ENCODE measurements around the gene SNAPIN.

SNAPIN gene

GRCh38 chr1:153613406-153613805 lies 45.1 kb upstream of the SNAPIN start:
- no peak overlapping the region for H3K4me2 ChIP-seq (ENCODE audit: low read length)
- TF ChIP-seq CTCF (IDR thresholded peaks at IDR 0.05; ENCODE audit: low read depth, low read length) (no peak), EZH2phosphoT487 (IDR thresholded peaks at IDR 0.05; ENCODE audit: low read depth) (no peak)
- H3K79me2 ChIP-seq (ENCODE audit: low read length) = no peaks in the 10 kb centered on the region
- no peak overlapping the region for H3K27ac ChIP-seq (ENCODE audit: low read length)
- H3K4me3 ChIP-seq (ENCODE audit: low read length) = no peak overlapping the region
- H3K9ac ChIP-seq (ENCODE audit: low read length) = no peak overlapping the region
- no peaks in the 10 kb centered on the region for H3K36me3 ChIP-seq (replicated peaks; ENCODE audit: low read depth, low read length)
- peaks cover 32% of the 10 kb centered on the region for H3K4me1 ChIP-seq (ENCODE audit: low read length)
- no peak overlapping the region for H2AFZ ChIP-seq (ENCODE audit: low read depth, low read length)
- no peaks in the 10 kb centered on the region for H4K20me1 ChIP-seq (ENCODE audit: insufficient read depth, low read length)
- no peaks in the 10 kb centered on the region for H3K27me3 ChIP-seq (ENCODE audit: low read depth, low read length)
- H3K9me3 ChIP-seq (ENCODE audit: insufficient read depth, low read length) = no peaks in the 10 kb centered on the region

- no peak overlapping the region for H3K27ac ChIP-seq (ENCODE audit: low read length)
- H2AFZ ChIP-seq (ENCODE audit: low read depth, low read length) = no peak overlapping the region
- H4K20me1 ChIP-seq (ENCODE audit: insufficient read depth, low read length) = no peaks in the 10 kb centered on the region
- H3K4me2 ChIP-seq (ENCODE audit: low read length) = no peak overlapping the region
- peaks cover 32% of the 10 kb centered on the region for H3K4me1 ChIP-seq (ENCODE audit: low read length)
- no peaks in the 10 kb centered on the region for H3K79me2 ChIP-seq (ENCODE audit: low read length)
- H3K36me3 ChIP-seq (replicated peaks; ENCODE audit: low read depth, low read length) = peaks cover 3% of the 10 kb centered on the region
- no peak overlapping the region for H3K9ac ChIP-seq (ENCODE audit: low read length)
- H3K27me3 ChIP-seq (ENCODE audit: low read depth, low read length) = no peaks in the 10 kb centered on the region
- TF ChIP-seq CTCF (IDR thresholded peaks at IDR 0.05; ENCODE audit: low read depth, low read length) (no peak), EZH2phosphoT487 (IDR thresholded peaks at IDR 0.05; ENCODE audit: low read depth) (no peak)
- no peak overlapping the region for H3K4me3 ChIP-seq (ENCODE audit: low read length)
- no peaks in the 10 kb centered on the region for H3K9me3 ChIP-seq (ENCODE audit: insufficient read depth, low read length)
These were observed 44.2 kb upstream of the SNAPIN start for GRCh38 chr1:153614189-153614900.

GRCh38 chr1:153614906-153615305 lies 43.6 kb upstream of the SNAPIN start:
- no peaks in the 10 kb centered on the region for H3K79me2 ChIP-seq (ENCODE audit: low read length)
- H4K20me1 ChIP-seq (ENCODE audit: insufficient read depth, low read length) = no peaks in the 10 kb centered on the region
- H3K9ac ChIP-seq (ENCODE audit: low read length) = no peak overlapping the region
- H2AFZ ChIP-seq (ENCODE audit: low read depth, low read length) = no peak overlapping the region
- TF ChIP-seq CTCF (IDR thresholded peaks at IDR 0.05; ENCODE audit: low read depth, low read length) (no peak), EZH2phosphoT487 (IDR thresholded peaks at IDR 0.05; ENCODE audit: low read depth) (no peak)
- no peaks in the 10 kb centered on the region for H3K27me3 ChIP-seq (ENCODE audit: low read depth, low read length)
- no peak overlapping the region for H3K4me2 ChIP-seq (ENCODE audit: low read length)
- no peaks in the 10 kb centered on the region for H3K9me3 ChIP-seq (ENCODE audit: insufficient read depth, low read length)
- peaks cover 32% of the 10 kb centered on the region for H3K4me1 ChIP-seq (ENCODE audit: low read length)
- no peak overlapping the region for H3K4me3 ChIP-seq (ENCODE audit: low read length)
- no peak overlapping the region for H3K27ac ChIP-seq (ENCODE audit: low read length)
- H3K36me3 ChIP-seq (replicated peaks; ENCODE audit: low read depth, low read length) = peaks cover 8% of the 10 kb centered on the region

- peaks cover 9% of the 10 kb centered on the region for H3K36me3 ChIP-seq (replicated peaks; ENCODE audit: low read depth, low read length)
- H3K27me3 ChIP-seq (ENCODE audit: low read depth, low read length) = no peaks in the 10 kb centered on the region
- peaks cover 32% of the 10 kb centered on the region for H3K4me1 ChIP-seq (ENCODE audit: low read length)
- TF ChIP-seq CTCF (IDR thresholded peaks at IDR 0.05; ENCODE audit: low read depth, low read length) (no peak), EZH2phosphoT487 (IDR thresholded peaks at IDR 0.05; ENCODE audit: low read depth) (no peak)
- H3K4me2 ChIP-seq (ENCODE audit: low read length) = peak overlapping the region; percentile 59
- no peaks in the 10 kb centered on the region for H3K79me2 ChIP-seq (ENCODE audit: low read length)
- no peak overlapping the region for H2AFZ ChIP-seq (ENCODE audit: low read depth, low read length)
- H4K20me1 ChIP-seq (ENCODE audit: insufficient read depth, low read length) = no peaks in the 10 kb centered on the region
- no peaks in the 10 kb centered on the region for H3K9me3 ChIP-seq (ENCODE audit: insufficient read depth, low read length)
- H3K27ac ChIP-seq (ENCODE audit: low read length) = peak overlapping the region; percentile 65
- peak overlapping the region; percentile 56; the same call in 1 of the 2 replicates for H3K9ac ChIP-seq (ENCODE audit: low read length)
- 0 out of 2 replicates have a peak overlapping the region, but pooled peaks have one; percentile 31 for H3K4me3 ChIP-seq (ENCODE audit: low read length)
These were observed 43.1 kb upstream of the SNAPIN start for GRCh38 chr1:153615406-153615805.

Measured in OCI-LY3 (cell line).